NOMO-1 treated with dmso at 0.1 percent for 144 hours (cell line): ENCODE data around the gene TINAG.
A peak's percentile ranks its signal among the peaks of the same experiment; 100 is the strongest.

Experiments
- DNase-seq: peaks from one replicate; lab custom pipeline; 2025; ENCODE audit not compliant: unreplicated experiment; lab: John Stamatoyannopoulos, UW

Gene TINAG, protein sequence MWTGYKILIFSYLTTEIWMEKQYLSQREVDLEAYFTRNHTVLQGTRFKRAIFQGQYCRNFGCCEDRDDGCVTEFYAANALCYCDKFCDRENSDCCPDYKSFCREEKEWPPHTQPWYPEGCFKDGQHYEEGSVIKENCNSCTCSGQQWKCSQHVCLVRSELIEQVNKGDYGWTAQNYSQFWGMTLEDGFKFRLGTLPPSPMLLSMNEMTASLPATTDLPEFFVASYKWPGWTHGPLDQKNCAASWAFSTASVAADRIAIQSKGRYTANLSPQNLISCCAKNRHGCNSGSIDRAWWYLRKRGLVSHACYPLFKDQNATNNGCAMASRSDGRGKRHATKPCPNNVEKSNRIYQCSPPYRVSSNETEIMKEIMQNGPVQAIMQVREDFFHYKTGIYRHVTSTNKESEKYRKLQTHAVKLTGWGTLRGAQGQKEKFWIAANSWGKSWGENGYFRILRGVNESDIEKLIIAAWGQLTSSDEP

DNA sequence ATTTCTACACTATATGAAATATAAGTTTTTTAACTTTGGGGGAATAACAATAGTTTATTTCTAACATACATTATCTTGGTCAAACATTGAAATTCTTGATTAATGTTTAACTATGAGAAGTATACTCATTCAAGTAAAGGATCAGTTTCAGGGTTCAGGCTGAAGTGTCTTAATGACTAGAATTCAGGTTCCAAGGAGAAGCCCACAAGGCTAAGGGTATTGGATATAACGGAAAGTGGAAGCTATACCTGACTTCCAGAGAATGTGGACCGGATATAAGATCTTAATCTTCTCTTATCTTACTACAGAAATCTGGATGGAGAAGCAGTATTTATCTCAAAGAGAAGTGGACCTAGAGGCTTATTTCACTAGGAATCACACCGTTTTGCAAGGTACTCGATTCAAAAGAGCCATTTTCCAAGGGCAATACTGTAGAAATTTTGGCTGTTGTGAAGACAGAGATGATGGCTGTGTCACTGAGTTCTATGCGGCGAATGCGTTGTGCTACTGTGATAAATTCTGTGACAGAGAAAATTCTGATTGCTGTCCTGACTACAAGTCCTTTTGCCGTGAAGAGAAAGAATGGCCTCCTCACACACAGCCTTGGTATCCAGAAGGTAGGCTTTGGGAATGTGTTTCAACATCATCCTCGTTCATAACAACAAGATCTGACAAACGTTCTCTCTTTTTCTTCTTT is at the start of gene TINAG:
TINAG (plus strand) TSS at position 153 of the 697 bp plus-strand sequence; CDS start at position 263, 110 bp downstream.
- DNase-seq = no peak

DNA sequence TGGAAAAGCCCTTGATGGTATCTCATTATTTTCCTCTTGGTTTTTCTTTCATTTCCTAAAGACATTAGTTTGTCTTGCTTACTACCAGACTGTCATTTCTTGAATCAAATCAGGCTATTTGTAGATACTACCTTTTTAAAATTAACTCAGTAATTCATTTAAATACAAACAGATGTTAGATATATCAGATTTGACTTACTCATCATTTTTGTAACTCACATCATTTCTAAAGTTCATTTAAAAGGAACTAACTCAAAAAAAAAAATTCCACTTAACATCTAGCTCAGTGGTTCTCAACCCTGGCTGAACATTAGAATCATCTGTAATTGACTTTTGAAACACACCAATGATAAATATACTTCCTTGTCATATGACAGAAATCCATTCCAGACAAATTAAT is 48.2 kb upstream of the TINAG start:
- DNase-seq = no peak

DNA sequence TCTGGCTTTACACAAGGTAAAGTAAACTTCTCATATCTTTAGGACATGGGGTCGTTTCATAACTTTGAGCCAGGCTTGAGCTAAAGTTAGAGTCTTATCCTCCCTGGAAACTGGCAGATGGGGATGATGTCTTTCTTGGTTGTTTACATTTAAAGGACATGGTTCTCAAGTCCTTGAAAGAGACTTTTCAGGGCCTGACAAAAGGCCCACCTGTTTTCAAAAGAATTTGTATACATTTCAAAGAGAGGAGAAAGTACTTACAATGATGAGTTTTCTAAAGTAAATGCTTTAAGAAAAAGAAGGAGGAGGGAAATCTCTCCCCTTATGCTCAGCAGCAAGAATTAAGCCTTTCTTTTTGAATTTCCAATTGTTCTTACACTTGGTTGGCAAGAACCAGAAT is 45.7 kb upstream of the TINAG start:
- no peak for DNase-seq

DNA sequence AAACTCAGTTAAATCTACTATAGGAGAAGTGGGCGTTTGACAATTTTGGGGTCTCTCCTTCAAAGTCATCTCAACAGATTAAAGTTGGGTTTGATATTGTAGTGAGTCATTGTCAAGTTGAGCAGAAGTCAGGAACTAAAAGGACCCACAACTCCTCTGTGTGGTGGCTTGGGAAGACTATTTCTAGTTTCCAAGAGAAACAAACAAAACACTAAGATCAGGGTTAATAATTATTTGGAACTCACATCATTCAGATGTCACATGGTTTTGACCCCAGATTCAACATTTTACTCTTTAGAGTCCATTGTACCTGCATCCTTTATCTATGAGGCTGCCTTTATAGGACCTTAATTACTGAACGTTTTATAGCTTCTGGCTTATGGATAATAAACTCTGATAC is 45.3 kb upstream of the TINAG start:
- no peak for DNase-seq

DNA sequence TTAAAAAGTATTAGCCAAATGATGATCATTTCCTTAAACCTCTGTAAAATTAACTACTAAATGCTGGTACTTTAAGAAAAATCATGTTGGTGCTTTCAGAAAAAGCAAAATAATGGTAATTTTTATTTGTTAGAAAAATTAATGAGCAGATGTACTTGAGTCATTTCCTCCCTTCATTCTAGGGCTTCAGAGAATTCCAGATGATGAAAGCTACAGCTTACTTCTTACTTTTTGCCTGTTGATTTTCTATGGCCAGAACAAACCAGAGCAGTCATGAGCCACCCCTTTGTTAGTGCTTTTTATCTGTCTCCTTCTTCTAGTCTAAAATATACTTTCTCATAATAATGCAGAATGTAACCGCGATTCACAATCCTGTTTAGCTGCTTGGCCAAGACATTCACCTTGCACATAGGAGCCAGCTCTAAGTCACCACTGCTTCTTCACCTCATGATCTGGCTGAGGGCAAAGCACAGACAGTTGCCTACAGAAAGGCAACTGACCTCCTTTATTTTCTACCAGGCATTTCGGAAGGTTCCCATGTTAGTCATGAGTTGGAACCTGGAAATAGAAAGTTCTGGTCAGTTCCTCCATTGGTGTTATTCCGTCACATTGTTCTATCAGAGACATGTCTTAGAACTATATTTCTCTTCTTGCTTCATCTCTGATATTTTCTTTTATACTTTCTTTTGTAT is 43.5 kb upstream of the TINAG start:
- no peak for DNase-seq

DNA sequence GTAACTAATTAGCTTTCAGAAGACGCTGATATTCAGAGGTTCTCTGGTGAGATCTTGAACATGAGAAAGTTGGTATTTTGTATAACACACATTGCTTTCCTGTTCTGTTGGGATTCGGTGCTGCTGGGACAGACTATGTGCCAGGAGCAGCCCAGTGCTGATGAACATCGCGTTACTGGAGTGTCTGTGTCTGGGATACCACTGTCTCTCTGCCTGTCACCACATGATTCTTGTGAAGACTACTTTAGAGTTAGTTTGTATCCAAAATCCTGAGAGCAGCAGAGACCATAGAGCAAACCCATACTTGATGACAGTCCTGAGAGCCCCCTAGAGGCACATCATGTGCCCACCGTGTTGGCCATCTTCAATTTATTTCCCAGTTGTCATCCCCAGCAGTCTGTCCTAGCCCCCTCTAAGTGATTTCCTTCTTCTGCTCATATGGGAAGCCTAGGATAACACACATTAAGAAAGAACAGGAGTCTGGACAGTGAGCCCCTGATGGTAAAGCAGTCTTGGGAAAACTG is 41.8 kb upstream of the TINAG start:
- DNase-seq = no peak

DNA sequence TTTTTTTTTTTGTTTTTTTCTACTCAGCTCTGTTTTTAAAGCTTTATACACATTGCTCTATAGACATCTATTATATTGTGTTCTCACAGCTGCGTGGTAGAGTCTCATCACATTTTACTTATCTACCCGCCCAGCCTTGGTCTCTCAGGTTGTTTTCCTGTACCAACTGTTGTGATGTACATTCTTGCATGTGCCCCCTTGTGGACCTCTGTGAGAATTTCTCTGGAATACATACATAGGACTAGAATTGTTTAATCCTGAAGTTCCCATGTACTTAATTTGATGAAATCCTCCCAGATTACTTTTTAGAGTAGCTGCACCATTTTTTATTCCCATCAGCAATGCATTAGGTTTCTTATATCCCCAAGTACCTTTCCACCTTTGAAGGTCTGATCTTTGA is 40.4 kb upstream of the TINAG start:
- no peak for DNase-seq

DNA sequence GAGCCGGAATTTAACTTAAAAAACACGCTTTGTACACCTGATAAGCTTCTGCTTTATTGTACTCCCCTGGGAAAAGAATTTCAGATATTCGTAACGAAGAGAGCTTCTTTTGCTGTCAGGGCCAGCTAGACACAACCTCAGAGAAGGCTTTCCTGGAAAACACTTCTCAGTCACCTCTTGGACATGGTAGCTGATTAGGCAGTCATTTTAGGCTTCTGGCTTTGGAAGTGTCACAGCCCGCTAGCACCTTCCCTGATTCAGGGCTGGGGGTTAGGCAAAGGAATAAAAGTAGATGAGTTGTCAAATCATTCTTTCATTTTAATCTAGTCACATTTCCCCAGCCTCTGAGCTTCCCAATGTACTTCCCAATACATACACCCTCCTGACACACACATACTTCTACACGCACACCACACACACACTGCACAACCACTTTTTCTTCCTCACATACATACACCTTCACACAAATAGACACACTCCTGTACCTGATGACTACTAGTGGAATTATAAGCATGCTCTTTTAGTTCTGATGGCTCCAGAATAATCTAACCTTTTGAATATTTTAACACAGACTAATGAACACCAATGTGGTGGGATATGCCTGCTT is 34.9 kb upstream of the TINAG start:
- DNase-seq = no peak

DNA sequence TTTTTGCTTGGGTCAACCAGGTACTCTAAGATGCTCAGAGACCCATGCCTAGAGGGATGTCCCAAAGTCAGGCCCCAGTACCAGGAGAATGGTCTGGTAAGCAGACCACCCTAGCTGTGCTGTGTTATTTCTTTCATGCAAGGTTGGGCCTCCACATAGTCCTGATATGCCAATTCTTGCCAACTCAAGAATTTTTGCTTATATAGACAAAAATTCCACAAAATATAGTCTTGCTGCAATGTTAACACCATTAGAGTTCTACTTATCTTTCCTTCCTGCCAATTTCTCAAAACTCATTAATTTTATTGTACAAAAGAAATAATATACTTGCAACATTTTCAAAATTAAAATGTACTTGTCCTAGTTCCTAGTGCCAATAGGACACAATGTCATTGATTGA is 33.9 kb upstream of the TINAG start:
- no peak for DNase-seq

DNA sequence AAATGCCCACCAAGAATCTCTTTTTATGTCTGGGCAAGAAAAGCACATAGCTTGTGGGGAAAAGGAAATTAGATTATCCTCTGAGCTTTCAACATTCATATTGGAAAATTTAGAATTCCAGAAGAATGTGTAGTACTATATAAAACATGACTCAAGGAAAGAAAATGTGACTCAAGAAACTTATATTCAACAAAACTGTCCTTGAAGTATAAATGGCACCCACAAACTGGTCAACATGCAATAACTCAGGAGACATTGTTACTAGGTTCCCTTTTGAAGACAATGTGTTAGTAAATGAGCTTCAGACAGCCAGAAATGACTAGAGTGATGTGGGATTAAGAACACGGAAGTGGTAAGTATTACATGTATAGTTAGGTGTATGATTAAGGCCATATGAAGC is 26.1 kb upstream of the TINAG start:
- DNase-seq = no peak

DNA sequence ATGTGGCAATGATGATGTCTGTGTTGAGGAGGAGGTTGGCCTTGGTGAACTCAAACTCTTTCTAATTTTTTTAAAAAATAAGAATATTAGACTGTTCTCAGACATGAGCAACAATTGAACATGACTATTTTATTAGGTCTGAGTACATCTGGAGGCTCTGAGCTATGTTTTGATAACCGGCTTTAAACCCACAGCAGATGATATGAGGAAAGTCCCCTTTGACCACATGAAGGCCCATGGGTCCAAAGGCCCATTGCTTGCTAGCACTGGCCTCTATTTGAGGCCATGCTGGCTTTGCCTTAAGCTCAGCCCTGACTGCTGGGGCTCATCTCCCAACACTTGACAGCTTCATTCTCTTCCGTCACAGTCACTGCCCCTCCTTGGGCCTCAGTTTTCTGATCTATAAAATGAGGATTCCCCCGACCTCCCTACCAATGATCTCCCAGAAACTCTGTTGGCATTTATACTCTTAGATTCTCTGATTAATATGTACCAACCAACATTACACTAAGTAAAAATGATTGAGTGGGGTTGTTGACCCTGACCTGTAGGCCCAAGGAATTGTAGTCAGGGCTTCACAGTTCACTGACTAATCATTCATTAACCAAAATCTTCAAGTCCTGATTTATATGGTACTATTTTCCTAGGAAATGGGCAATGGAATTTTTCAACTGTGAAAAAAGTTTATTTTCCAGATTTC is 23.9 kb upstream of the TINAG start:
- no peak for DNase-seq

DNA sequence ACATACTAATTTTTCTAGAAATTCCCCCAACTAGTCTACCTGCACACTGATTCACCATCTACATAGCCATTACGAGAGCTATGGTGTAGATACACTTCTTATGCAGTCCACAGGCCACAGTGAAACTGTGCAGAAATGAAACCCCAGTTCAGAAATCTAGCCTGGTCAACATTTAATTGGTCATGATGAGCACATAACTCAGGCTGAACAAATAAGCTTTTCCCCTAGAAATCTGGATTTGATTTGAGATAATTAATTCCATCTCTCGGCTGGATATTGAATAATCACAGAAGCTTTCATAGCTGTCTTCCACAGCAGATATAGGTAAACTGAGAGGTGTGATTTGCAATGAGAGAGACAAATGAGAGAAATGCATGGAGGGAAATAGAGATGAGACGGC is 22.6 kb upstream of the TINAG start:
- DNase-seq = no peak

DNA sequence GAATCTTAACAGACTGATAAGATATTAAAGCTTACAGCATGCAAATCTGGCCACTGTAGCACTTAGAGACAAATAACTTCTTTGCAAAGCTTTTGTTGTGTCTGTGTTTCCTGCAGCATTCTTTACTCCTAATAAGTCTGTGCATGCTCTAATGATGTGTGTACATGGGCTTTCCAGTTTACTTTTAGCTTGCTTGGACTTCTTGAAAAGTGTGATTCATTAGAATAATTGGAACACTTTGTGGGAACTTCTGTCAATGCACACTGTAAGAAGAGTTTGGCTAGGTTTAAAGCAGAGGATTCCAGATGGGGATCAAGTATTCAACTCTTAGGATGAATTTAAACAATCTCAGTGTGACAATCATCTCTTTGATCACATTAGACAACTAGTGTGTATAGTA is 22.1 kb upstream of the TINAG start:
- DNase-seq = no peak

DNA sequence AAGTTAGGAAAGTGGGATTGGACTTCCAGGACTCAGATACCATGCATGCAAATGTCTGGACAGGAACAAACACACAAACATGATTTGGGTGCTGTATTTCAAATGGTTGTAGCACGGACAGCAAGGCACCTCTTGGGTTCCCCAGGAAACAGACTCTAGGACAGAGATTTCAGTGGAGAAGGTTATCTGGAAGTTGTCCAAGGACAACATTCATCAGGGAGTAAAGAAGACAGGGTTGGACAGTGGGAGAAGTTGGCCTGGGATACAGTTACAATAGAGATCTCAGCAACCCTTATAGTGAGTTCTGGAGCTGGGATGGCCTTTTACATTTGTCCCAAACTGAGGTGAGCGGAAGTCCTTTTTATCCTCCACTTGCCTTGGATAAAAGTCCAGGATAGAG is 19.8 kb upstream of the TINAG start:
- no peak for DNase-seq

DNA sequence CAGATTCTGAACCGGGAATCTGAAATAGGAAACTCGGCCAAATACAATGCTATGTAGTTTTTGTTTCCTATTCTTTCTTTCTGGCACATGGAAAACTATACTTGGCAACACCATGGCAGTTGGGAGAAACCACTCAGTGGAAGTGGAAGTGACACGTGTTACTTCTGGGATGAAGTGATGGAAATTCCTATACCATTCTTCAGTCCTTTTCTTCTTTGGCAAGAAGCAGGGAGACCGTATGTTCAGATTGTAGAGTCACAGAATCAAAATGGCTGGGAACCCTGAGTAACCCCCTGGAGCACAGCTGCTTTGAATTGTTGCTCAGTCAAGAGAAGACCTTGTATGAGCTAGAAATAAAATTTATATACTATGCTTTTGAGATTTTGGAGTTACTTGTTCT is 18.8 kb upstream of the TINAG start:
- no peak for DNase-seq

DNA sequence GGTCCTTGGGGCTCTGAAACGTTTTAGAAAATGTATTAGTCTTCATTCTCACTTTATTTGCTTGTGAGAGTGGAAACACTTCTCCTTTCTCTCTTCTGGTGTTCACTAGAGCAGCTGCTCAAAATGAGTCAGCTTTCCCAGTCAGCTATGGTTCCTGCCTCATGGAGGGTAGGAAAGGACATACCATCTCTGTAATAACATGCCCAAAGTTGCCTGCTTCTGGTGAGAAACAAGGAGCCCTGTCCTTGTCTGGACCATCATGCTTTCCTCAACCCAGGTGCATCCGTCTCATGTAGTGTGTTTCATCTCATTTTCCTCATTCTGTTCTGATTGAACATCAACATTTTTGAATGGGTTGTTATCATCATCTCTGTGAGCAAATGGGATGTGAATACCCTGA is 17.1 kb upstream of the TINAG start:
- DNase-seq = peak; percentile 49

DNA sequence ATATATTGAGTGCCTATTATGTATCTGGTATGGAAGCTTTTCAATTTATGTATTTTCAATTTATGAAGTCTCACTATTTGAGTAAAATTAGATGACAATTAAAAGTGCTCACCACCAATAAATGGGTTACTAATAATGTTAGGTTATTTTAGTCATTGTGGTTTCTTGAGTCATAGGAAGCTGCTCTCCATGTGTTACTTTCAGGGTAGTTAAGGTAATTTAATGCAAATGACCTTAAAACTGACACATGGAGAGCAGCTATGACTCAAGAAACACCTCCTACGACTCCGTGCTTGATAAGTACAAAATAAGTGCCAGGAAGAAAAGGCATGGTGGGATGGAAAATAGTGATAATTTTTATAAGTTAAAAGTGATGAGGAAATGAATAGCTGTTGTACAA is 16.5 kb upstream of the TINAG start:
- DNase-seq = peak; percentile 6

DNA sequence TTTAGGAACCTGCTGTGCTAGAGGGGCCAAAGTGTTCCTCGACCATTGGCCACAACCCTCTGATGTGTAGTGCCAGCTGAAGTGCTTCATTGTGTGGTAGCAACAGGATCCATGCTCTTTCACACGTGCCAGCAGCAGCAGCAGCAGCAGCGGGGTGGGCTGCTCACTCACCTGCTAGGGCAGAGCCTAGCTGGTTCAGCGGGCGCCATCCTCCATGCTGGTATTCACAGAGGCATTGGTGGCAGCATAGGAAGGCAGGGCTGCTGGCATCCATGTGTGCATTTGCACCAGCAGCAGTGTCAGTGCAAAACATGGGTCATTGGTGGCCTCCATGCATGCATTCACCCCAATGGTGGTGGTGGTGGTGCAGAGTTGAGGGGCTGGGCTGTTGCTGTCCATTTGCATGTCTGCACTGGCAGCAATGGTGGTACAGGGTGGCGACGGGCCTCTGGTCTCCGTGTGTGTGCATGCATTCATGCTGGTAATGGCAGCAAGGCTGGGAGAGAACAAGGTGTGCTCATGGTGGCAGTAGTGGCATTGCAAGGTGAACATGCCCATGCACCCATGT is 13.2 kb upstream of the TINAG start:
- DNase-seq = no peak

DNA sequence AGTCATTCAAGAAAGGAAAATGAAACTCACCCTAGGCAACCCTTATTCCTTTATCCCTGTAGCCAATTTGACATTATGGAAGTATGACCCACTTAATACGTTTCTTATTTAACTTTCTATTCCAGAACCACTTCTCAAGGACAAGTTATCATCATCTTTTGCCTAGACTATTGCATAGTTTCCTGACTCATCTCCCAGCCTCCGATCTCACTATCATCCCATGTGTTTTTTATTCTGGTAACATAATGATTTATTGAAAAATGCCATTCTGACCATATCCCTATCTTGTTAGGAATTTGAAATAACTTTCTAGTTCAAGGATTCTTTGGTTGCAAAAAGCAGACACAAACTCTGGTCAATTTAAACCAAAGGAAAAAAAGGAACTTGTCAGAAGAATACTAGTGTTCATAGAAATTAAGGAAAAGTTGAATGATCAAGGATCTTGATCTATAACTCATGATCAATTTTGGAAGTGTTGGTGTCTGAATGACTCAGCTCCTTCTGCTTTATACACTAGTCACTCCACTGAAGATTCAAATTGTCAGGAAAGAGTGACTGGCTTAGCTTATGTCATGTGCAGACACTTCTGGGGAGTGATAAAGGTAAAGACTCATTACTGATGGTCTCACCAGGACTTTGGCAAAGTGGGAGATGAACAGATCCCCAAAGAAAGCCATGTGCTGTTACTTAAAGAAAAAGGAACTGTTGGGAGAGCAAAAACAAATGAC is 8.5 kb upstream of the TINAG start:
- DNase-seq = no peak

DNA sequence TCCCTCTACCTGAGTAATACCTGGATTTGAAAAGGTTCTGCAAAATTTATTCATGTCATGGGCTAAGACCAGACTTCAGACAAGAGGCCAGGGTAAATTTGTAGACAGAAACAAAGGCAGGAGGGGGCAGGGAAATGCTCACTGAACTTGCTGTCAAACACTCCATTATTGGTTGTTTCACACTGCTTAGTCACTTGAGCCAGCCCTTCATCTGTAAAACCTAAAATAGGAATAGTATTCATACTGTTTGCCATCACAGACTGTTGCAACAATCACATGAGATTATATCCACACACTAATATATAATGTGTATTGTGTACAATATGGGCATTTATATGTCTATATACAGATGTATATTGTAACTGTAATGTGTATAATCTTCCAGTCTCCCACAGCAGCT is 6.5 kb upstream of the TINAG start:
- no peak for DNase-seq
